Kidney glomerular epithelial cell (primary cell): ENCODE data around the gene SEC16A.
A peak's percentile ranks its signal among the peaks of the same experiment; 100 is the strongest.

Experiments used
- DNase-seq: peaks from one replicate; lab custom pipeline; 2025; lab: John Stamatoyannopoulos, UW

Gene SEC16A, protein sequence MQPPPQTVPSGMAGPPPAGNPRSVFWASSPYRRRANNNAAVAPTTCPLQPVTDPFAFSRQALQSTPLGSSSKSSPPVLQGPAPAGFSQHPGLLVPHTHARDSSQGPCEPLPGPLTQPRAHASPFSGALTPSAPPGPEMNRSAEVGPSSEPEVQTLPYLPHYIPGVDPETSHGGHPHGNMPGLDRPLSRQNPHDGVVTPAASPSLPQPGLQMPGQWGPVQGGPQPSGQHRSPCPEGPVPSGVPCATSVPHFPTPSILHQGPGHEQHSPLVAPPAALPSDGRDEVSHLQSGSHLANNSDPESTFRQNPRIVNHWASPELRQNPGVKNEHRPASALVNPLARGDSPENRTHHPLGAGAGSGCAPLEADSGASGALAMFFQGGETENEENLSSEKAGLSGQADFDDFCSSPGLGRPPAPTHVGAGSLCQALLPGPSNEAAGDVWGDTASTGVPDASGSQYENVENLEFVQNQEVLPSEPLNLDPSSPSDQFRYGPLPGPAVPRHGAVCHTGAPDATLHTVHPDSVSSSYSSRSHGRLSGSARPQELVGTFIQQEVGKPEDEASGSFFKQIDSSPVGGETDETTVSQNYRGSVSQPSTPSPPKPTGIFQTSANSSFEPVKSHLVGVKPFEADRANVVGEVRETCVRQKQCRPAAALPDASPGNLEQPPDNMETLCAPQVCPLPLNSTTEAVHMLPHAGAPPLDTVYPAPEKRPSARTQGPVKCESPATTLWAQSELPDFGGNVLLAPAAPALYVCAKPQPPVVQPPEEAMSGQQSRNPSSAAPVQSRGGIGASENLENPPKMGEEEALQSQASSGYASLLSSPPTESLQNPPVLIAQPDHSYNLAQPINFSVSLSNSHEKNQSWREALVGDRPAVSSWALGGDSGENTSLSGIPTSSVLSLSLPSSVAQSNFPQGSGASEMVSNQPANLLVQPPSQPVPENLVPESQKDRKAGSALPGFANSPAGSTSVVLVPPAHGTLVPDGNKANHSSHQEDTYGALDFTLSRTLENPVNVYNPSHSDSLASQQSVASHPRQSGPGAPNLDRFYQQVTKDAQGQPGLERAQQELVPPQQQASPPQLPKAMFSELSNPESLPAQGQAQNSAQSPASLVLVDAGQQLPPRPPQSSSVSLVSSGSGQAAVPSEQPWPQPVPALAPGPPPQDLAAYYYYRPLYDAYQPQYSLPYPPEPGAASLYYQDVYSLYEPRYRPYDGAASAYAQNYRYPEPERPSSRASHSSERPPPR (N-terminal part only)

DNA sequence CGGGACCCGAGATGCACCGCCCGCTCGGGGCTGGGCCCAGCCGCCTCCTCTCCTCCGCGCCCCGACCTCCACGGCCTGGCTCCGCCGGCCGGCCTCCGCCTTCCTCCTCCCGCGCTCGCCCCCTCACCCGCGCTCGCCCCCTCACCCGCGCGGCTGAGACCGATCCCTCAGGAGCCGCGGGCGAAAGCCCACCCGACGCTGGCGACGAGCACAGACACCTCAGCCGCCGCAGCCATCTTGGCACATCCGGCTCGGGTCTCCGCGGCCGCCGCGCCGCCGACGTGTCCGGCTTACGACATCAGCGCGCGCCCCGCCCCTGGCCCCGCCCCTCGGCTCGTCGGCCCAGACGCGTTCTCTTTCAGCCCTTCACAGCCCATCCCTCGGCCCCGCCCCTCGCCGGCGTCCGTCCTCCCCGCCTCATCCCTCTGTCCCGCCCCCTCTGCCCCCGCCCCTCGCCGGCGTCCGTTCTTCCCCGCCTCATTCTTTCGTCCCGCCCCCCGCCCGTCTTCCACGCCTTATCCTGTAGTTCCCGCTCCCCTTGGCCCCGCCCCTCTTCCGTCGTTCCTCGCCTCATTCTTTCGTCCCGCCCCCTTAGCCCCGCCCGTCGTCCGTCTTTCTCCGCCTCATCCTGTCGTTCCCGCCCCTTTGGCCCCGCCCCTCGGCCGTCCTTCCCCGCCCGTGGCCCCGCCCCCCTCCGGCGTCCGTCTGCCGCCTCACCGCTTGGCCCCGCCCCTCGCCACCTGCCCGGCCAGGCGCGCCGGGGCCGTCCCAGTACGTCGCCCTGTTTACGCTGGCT is at the start of gene SEC16A:
Gene SEC16A, minus strand, starts transcription at position 248 of the 796 bp plus-strand sequence. CDS start 5,425 bp downstream, outside the sequence.
- DNase-seq: peak; percentile 99

- DNase-seq: no peak
These were observed 49.3 kb upstream of the SEC16A start for GRCh38 chr9:136531904-136532798.

GRCh38 chr9:136531186-136531903 is 48.5 kb upstream of the SEC16A start:
- DNase-seq: no peak

DNA sequence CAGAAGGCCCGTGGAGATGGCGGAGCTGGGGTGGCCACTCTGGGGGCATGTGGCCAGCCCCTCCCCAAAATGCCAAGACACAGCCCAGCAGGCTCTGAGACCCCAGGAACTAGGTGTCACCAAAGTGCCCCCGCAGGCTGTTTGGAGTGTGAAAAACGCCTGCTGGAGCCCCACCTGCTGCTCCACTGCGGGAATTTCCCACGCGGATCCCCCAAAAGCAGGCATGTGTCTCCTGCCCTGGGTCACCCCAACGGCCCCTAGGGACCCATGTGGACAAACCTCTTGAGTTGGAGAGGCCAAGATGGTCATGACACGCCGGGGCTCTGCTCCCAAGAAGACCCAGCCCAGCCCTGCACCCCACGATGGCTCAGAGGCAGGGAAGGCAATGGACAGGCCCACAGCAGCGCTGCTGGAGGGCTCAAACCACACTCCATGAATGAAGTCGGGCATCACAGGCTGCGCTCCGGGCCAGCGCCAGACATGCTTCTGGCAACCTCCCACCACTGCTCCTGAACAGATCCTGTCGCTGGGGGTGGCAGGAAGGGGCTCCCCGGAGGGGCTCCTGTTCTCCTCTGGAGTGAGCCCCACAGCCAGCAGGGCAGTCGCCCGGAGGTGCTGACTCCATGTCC is 47.7 kb upstream of the SEC16A start:
- DNase-seq: no peak

DNA sequence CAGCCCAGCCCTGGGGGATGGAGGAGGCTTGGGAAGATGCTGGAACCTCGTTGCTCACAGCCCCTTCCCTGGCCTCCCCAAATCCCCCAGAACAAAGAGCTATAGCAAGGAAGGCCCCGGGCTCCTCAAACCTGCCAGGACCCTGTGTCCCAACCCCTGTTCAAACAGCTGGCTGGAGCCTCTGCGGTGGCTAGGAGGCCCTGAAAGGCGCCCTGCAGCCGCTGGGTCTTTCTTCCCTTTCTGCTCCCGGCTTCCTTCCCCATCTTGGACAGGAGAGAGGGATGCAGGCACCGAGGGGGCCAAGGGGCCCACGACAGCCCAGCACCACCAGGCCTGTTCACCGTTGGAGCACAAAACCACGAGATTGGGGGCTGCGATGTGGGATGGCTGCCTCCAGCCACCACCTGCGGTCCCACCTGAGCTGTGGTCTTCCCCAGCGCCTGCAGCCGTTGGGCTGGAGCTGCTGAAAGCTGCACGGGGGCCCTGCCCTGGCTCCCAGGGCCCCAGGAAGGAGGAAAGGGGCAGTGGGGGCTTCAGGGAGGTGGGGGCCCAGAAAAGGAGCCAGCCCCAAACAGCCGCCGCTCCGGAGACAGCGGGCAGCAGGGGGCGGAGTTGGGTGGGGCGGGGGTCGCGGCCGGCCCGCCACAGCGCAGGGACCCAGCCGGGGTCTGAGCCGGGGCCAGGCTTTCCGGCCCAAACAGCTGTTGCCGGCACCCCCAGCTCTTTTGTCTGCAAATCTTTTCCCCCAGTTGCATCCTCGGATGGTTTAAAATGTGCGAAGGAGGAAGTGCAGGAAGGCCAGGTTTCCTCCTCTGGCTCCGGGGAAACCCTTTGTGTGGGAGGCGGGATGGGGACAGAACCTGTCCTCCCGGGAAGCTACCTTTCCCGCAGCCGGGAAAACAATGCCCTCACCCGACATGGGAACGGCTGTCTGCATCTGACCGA is 46.9 kb upstream of the SEC16A start:
- no peak for DNase-seq

DNA sequence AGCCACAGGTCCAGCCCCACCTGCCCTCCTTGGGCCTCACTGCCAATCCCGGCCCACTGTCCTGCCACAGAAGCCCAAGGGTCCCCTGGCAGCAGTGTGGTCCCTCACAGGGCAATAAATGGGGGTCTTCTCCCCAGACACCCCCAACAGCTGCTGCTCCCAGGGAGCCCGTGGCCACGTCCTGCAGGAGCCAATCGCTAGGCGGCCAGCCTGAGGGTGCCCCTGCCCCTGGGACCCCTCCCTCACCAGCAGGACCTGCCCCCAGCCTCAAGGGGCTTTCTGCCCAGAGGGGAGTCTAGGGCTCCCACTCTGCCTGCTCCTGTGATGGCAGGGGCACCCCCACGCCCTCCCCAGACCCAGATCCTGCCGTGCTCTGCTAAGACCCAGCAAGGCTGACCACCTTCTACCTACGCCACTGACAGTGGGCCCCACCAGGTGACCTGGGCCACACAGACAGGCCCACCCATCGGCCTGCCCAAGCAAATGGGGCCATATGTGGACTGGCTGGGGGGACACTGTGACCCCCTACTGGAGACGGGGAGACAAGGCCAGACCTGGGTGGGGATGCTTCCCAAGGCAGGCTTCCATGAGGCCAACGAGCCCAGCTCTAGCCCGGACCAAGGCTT is 46.0 kb upstream of the SEC16A start:
- DNase-seq: no peak

DNA sequence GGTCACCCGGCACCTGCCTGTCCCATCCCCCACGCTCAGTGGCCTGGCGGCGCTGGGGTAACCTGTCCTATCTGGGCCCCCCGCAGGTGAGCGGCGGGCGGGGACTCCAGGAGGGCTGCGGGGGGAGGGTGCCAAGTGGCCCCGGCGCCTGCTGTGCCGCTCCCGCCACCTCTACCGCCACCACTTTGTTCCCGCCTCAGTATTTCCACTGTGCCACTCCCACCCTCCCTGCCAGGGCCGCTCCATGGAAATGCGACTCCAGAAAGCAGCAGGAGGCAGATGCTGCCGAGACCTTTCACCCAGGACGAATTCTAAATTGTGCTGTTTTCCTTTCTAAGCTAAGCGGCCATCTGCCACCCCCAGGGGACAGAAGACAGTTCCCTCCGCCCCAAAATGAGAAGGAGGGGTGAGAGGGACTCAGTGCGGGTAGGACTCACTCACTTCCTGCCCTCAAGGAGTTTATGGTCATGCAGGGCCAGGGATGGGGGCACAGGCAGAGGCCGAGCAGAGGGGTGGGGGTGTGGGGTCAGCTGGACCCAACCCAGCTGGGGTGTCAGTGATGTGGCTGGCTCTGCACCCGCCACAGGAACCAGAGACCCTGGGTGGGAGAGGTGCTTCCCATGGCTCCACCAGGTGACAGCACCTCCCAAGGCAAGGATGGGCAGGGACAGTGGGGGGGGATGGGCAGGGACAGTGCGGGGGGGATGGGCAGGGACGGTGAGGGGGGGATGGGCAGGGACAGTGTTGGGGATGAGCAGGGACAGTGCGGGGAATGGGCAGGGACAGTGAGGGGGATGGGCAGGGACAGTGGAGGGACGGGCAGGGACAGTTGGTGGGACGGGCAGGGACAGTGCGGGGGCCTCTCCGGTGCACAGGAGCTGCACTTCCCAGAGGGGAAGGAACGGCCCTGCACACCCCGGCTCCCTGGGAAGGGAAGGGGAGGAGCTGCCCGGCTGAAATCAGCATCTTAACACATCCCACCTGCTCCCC is 45.2 kb upstream of the SEC16A start:
- DNase-seq: no peak

DNA sequence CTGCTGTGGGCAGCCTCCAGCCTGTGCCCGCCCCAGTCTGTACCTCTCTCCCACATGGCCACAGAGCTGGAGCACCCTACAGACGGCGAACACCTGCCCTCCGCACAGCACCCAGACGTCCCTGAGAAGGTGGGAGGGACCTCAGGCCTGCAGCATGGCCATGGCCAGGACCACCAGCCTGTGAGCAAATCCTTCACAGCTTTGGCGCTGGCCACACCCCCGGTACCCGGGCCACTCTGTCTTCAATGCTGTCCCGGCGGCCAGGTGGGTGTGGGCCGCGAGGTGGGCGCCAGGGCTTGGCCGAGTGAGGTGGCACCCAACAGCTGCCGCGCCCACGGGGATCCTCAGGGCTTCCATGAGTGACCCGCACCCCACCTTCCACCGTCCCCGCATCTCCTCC is 44.3 kb upstream of the SEC16A start:
- no peak for DNase-seq

- DNase-seq: no peak
These were observed 43.8 kb upstream of the SEC16A start for GRCh38 chr9:136526625-136527066.

DNA sequence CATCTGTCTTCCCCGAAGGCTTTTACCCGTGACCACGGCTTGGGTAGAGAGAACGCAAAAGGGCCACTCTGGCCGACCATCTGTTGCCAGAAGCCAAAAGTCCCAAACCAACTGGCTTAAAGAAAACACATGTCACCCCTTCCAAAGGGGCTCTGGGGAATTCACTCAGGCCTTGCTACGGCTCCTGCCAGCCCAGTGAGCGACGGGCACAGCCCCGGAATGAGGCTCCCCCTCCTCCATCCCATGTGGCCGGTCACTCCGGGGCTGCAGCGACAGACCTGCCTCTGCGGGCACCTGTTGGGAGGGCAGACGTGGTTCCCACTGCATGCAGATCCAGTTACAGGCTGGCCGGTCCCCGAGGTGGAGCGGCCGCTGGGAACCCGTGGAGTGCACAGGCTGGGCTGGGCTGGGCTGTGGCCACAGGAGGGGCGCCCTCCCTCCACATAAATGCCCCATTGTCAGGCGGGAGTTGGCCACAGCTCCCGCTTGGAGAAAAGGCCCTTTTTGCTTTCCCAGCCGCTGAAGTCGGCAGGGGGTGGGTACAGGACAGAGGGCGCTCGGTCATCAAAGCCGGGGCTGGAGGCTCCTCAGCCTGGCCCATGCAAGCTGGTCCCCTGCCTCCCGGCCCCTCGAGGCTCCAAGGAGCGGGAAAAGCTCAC is 43.1 kb upstream of the SEC16A start:
- no peak for DNase-seq

DNA sequence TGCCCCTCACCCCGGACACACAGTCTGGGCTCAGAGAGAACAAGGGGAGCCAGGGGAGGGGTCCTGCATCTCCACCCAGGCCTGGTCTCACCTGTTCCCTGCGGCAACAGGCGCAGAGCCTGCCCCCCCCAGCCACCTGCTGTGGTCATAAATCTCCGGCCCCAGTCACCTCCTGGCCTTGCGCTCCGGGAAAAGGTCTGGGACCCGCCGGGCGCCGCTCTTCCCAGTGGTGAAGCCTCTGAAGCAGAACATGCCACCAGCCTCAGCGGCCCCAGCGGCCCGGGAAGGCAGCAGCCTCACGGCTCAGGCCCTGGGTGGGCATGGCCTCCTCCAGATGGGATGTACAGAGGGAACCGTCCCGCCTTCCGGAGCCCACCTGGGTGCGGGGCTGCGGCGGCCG is 42.4 kb upstream of the SEC16A start:
- DNase-seq: no peak

- DNase-seq: no peak
These were observed 39.7 kb upstream of the SEC16A start for GRCh38 chr9:136522314-136523237.

GRCh38 chr9:136521537-136521936 is 38.7 kb upstream of the SEC16A start:
- DNase-seq: no peak

- DNase-seq: peak; percentile 80
These were observed 37.3 kb upstream of the SEC16A start for GRCh38 chr9:136520053-136520540.
